ENCODE results near the gene PEAK3.

PEAK3 gene

DNA sequence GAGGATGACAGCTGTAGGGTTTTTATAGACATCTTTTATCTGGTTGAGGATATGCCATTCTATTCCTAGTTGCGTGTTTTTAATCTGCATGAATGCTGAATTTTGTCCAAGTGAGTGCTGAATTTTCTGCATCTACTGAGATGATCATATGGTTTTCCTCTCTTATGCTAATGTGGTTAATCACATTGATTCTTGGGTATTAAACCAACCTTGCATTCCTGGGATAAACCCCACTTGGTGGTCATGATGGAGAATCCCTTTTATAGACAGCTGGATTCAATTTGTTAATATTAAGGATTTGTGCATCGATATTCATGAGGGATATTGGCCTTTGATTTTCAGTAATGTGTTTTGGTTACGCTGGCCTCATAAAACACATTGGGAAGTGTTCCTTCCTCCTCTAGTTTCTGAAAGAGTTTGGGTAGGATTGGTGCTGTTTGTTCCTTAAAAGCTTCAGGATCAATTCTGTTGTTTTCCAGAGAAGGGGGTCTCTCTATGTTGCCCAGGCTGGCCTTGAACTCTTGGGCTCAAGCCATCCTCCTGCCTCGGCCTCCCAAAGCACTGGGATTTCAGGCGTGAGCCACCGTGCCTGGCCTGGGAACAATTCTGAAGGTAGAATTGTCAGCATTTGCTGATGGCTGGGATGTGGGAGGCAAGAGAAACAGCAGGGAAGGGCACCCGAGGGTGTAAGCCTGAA lies 33.3 kb upstream of the PEAK3 start:
- no peak for DNase-seq

GRCh38 chr19:2312820-2313501 lies 31.0 kb upstream of the PEAK3 start:
- DNase-seq = no peak

DNA sequence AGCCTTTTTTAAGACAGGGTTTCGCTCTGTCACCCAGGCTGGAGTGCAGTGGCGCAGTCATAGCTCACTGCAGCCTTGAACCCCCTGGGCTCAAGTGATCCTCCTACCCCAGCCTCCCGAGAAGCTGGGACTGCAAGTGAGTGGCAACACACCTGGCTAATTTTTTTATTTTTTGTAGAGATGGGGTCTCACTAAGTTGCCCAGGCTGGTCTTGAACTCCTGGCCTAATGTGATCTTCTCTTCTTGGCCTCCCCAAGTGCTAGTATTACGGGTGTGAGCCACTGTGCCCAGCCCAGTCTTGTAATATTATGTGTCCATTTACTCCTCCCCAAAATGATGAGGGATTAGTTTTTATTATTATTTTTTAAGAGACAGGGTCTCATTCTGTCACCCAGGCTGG lies 29.1 kb upstream of the PEAK3 start:
- DNase-seq = no peak

- no peak for DNase-seq
These were observed 27.9 kb upstream of the PEAK3 start for GRCh38 chr19:2309734-2310362.

DNA sequence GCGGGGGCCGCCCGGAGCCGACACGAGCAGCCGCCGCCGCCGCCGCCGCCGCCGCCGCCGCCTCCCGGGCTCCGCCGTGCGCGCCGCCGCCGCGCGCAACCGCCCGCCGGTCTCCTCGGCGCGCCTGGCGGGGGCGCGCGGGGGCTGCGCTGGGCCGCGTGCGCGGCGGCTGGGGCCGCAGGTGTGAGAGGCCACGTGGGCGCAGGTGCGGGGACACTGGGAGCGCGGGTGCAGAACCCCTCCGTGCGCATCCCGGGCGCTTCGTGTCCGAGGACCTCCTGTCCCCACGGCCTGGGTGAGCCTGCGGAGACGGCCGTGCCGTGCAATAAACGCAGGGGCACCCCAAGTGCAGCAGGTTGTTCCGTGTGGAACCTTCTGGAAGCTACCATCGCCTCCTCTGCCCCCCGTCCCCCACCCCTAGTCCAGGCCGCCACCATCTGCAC lies 26.2 kb upstream of the PEAK3 start, which contains the start of gene LINGO3:
Gene LINGO3 (minus strand): TSS at position 41 of the 443 bp plus-strand sequence. CDS start 16,378 bp downstream, outside the sequence.
- no peak for DNase-seq

- no peak for DNase-seq
These were observed 25.6 kb upstream of the PEAK3 start for GRCh38 chr19:2307518-2308012.

DNA sequence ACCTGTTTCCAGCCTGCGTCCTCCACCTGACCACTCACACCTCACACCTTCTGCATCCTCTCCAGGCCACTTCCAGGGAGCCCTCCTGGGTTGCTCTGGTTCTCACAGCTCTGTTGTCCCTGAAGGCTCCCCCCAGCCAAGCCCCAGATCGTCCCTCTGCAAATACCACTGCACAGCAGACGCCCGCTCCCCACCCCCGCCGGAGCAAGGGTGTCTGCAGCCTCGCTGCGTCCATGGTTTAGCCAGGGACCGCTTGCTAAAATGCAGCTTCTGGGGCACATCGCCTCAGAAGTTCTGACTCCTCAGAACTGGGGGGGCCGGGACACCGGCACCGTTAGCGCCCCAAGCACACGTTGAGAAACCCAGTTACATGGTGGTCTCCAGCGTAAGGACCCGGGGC lies 25.0 kb upstream of the PEAK3 start:
- no peak for DNase-seq

DNA sequence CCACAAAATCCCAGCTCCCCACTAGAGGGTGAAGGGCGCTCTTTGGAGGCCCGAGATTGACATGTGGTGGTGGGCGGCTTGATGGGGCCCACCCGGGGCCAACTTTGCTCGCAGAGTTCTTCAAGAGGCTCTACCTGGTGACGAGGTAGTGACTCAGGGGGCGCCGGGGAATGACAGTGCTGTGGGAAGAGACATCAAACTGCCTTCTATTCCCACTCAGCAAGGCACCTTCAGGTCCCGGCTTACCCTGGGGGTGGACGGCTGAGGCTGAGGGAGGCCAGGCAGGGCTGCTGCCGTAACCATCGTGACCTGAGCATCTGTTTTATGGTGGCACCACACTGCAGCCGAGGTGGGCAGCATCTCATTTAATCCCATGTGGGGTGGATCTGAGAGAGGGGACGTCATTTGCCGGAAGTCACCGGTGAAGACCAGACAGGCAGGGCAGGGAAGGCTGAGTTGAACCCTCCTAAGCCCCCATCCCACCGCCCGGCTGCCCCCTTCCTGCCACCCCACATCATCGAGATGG lies 24.4 kb upstream of the PEAK3 start:
- no peak for DNase-seq

DNA sequence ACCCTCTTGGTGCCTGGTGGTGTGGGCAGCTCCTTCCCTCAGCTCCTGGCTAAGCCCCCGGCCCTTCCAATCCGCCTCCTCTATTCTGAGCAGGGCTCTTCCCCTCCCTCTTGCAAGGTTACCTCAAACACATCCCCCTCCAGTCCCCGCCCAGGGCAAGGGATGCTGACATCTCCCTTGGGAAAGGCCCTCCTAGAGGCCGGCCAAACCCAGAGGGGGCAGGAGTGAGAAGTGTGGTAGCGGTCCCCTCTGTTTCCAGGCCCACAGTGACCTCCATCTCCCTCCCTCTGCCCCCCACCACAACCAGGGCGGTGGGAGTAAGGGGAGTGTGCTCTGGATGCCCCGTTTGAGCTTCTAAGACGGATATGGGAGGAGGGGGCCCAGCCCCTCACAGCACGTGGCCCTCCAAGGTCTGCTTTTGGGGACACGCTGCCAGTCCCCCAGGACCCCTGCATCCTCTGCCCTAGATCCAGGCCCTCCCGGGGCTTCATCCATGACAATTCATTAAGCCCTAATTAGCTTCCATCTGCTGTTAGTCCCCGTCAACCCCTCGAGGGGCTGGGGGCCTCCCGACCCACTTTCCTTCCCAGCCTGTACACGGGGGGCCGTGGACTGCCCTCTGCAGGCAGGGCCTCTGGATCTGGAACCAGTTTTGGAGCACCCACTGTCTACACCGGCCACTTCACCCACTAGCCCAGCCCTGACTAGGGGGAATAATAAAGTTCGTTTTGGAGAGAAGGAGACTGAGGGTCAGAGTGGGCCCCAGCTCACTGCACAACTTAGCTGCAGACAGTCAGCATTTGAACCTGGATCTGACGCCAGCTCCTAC lies 23.7 kb upstream of the PEAK3 start:
- no peak for DNase-seq

DNA sequence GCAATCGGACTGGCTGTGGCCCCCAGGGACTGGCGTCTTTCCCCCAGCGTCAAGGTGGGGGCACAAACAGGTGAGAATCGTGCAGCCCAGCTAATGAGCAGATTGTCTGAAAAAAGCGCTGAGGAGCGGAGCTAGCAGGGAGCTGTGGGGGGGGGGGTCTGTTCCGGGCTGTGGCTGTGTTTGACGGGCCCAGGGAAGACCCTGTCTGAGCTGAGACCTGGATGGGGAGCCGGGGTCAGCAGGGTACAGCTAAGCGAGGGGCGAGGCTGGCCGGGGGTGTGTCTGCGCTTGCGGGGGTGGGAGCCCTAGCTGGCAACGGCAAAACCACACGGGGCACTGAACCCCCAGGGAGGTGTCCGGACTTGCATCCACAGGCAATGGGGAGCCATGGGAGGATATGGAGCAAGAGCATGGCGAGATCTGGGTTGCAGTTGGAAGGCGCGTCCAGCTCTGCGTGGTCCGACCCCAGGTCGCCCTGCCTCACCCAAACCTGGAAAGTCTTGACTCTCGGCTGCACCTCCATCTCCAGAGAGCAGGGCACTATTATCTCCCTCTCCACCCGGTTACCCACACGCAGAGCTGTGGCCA lies 21.3 kb upstream of the PEAK3 start:
- DNase-seq = no peak

DNA sequence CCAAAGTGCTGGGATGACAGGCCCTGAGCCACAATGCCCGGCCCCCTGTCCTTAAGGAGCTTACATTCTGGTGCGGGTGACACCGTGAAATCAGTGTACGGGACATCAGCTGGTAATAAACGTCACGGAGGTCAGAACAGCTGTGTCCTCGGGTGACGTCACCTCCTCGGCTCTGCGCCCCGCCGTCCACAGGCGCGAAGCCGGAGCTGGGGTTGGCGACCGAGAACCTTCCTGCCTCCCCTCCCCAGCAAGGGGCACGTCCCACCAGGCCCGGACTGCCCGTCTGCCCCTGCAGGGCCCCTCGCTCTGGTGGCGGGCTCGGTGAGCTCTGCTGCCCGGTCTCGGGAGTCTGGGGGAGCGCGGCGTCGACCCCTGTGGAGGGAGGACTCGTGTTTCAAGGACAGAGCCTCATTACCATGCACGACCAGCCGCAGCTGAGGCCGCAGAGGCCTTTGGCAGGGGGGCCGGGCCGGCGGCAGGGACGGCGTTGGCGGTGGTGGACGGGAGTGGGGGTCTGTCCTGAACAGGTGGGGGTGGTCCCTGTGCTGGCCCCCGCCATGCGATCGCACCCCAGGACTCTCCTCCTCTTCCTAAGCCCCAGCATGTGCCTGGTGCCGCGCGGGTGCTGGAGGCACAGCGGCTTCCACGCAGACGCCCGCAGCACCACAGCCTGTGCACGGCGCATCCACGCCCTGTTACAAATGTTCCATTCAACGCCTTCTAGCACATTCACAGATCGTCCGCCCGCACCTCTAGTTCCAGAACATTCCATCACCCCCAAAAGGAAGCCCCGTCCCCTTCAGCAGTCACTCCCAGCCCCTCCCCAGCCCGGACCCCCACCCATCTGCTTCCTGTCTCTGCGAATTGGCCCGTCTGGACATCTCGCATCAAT lies 20.6 kb upstream of the PEAK3 start:
- no peak for DNase-seq

GRCh38 chr19:2300533-2300932 lies 18.6 kb upstream of the PEAK3 start:
- DNase-seq = no peak

GRCh38 chr19:2296141-2296540 lies 14.2 kb upstream of the PEAK3 start:
- no peak for DNase-seq

DNA sequence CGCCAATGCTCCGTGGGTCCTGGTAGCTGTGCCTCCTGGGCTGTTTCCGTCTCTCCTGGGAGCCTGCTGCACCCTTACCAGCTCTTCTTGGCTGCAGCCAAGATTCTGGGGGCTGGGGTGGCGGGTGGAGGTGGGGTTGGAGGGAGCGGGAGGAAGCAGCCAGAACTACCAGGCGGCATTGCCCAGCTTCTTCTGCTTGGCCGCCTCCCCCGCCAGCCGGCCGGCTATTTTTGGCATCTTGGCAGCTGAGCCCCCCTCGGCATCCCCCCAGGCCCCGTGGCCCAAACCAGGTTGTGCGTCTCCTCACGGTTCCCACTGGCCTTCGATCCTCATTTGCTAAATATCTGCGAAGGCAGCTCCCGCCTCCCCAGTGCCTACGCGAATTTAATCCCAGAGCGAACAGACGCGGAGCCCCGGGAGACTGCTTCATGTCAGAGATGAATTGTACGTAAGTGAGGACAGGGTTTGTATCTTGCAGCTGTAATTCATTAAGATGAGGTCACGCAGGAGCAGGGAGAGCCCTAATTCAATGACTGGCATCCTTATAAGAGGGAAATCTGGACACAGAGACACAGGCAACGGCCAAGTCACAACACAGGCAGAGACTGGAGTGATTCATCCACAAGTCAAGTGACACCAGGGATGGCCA lies 12.8 kb upstream of the PEAK3 start:
- DNase-seq = no peak

- DNase-seq = no peak
These were observed 9.3 kb upstream of the PEAK3 start for GRCh38 chr19:2291185-2291751.

DNA sequence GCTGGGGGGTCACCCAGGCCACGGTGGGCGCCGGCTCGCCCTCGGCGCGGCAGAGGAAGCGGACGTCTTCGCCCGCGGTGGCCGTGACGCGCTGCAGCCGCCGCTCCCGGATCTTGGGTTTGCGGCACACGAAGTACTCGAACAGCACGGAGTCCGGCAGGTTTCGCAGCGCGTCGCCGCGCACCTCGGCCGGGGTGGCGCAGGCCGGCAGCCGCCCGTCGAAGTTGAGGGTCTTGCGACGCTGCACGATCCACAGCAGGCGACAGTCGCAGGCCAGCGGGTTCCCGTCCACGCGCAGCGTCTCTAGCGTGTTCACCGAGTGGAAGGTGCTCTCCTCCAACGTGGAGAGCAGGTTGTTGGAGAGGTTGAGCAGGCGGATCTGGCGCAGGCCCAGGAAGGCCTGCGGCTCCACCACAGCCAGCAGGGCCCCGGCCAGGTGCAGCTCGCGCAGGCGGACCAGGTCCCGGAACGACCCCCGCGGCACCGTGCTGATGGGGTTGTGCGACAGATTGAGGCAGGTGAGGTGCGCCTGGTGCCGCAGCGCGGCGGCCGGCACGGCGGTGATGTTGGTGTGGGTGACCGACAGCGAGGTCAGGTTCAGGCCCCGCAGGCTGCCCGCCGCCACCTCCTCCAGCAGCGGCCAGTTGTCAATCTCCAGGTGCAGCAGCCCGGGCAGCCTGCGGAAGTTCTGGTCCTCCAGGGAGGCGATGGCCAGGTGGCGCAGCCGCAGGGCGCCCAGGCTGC lies 8.6 kb upstream of the PEAK3 start:
- peak; percentile 72 for DNase-seq

- peak; percentile 79 for DNase-seq
These were observed 7.9 kb upstream of the PEAK3 start for GRCh38 chr19:2289714-2290435.

DNA sequence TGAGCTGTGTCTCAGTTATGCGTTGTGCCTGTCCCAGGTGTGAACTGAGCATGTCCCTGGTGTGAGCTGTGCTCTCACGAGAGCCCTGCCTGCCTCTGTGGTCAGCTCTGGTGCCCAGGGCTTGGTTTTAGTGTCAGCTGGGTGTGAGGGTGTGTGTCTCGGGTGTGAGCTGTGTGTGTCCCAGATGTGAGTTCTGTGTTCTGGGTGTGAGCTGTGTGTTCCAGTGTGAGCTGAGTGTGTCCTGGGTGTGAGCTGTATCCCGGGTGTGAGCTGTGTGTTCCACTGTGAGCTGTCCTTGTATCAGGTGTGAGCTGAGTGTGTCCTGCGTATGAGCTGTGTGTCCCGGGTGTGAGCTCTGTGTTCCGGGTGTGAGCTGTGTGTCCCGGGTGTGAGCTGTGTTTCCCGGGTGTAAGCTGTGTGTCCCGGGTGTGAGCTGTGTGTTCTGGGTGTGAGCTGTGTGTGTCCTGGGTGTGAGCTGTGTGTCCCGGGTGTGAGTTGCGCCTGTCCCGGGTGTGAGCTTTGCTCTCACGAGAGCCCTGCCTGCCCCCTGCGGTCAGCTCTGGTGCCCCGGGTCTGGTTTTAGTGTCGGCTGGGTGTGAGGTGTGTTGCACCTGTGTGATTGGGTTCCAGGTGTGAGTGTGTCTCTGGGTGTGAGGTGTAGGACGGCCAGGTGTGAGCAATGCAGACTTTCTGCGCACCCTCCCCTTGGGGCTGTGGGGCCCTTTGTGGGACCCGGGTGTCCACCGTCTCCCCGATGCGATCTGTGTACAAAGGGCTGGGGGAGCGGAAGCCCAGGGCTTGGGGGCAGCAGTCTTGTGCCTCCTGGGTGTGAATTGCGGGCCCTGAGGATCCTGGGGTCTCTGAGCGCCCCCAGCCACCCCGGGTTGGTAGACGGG lies 7.1 kb upstream of the PEAK3 start:
- DNase-seq = peak; percentile 67

Measured in activated CD8-positive, alpha-beta memory T cell treated with anti-CD3 and anti-CD28 coated beads for 24 hours (primary cell).